GM12873 (cell line): ENCODE measurements around the gene VAV3.

ENCODE experiments used
- TF ChIP-seq, protein P1 (sequence below): IDR thresholded peaks from 2 replicates; pipeline ENCODE4 v1.5.1; 2012; ENCODE audit warnings: low read depth, mild to moderate bottlenecking, moderate library complexity, low read length, control low read depth; ENCODE audit not compliant: insufficient read depth; ENCODE audit errors: missing control alignments

The VAV3 gene

DNA sequence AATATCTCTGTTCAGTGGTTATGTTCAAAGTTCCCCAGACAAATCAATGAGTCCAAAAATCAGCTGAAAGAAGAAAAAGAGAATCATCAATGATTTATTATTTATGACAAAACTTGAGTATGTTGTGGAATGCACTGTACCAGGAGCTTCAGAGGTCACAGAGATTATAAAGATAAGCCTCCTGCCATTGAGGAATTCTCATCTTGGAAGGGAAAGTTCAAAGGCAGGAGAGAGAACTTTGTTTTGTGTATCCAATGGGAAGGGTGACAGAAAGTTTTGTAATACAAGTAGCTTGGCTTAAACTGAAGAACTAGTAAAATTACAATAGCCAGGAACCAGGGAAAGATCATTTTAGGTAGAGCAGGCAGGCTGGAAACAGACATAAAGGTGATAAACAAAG lies 367.7 kb downstream of the VAV3 start:
- TF ChIP-seq, protein P1, sequence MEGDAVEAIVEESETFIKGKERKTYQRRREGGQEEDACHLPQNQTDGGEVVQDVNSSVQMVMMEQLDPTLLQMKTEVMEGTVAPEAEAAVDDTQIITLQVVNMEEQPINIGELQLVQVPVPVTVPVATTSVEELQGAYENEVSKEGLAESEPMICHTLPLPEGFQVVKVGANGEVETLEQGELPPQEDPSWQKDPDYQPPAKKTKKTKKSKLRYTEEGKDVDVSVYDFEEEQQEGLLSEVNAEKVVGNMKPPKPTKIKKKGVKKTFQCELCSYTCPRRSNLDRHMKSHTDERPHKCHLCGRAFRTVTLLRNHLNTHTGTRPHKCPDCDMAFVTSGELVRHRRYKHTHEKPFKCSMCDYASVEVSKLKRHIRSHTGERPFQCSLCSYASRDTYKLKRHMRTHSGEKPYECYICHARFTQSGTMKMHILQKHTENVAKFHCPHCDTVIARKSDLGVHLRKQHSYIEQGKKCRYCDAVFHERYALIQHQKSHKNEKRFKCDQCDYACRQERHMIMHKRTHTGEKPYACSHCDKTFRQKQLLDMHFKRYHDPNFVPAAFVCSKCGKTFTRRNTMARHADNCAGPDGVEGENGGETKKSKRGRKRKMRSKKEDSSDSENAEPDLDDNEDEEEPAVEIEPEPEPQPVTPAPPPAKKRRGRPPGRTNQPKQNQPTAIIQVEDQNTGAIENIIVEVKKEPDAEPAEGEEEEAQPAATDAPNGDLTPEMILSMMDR = no peak

DNA sequence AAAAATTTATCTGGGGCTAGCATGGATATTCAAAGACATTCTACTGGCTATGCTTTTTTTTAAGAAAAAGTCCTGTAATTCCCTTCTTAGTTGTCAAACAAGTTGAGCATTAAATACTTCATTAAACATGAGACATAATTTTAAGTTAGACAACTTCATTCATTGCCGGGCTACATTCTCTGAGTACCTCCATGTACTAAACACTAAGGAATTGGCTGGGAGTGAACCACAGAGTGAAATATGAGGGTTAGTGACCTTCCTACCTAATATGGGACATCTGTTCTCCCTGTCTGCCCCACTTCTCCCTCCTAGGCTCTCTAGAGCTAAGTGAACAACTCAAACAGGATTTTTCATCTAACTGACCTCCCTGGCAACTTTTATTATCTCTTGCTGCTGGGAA lies 370.4 kb downstream of the VAV3 start:
- TF ChIP-seq, protein P1 = no peak

- TF ChIP-seq, protein P1 = no peak
Observed at GRCh38 chr1:107593501-107594209, 371.3 kb downstream of the VAV3 start.

DNA sequence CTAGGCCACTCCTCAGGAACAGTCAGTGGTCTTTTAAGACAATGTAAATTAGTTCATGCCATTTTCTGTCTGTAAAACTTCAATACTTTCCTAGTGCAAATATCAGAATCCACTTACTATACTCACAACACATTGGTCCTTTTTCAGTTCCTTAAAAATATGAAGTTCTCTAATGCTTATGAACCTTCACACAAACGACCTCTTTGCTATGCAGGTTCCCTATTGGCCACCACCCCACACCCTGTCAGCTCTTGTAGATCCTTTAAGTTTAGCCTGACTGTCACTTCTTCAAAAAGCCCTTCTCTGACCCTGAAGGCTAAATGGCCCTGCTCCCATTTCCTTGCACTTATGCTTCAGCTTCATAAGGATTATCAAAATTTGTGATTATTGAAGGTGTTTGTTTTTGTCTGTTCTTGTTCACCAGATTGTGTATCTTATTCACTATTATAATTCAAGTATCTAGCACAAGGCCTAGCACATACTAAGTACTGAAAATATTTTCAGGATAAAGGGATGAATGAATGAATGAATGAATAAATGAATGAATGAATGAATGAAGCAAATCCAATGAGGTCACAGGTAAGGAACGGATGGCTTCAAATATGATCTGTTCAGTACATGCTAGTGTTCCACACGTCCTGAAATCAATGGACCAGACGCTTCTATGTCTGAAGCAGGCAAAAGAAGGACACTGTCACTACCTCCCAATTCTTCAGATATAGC lies 373.9 kb downstream of the VAV3 start:
- TF ChIP-seq, protein P1 = no peak

- TF ChIP-seq, protein P1 = no peak
Observed at GRCh38 chr1:107590087-107590486, 374.9 kb downstream of the VAV3 start.

DNA sequence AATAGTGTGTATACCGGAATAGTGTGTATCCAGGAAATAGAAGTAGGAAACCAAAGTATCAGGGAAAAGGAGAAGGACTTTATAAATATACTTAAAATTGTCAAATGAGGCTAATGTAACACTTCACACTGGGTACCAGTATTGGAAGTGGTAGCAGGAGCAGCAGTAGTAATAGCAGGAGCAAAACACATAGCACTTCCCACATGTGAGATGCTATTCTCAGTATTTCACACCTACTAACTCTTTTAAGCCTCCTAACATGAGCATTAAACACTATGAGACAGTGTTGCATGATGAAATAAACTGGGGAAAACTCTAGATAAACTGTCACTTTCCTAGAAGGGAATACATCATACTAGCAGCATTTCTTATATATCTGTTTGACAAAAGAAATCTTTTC lies 376.7 kb downstream of the VAV3 start:
- TF ChIP-seq, protein P1 = no peak

DNA sequence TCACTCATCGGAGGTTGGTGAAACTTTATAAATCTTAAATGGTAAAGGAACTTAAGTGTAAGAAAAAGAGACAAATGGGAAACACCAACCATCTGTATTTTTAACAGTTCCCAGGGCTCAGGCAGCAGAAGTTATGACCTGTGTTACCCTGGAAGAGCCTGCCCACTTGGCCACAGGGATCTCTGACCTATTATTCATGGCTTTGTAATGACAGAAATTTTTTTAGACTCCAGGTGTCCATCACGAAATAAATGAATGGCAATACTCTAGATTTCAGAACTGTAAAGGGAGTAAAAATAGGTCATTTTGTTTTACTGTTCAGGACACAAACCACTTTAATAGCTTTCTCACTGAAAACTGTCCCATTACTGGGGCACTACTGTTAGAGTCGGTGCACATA lies 389.8 kb downstream of the VAV3 start:
- TF ChIP-seq, protein P1 = no peak
